Fibroblast of skin of right quadriceps (primary cell): ENCODE data around the gene GNG12.

Experiments
- DNase-seq: peaks from one replicate; pipeline ENCODE4 v3.0.0-alpha.2; 2013

GNG12 gene

GRCh38 chr1:67812226-67812625 is 21.0 kb downstream of the GNG12 start:
- no peak for DNase-seq

GRCh38 chr1:67811781-67812180 is 21.5 kb downstream of the GNG12 start:
- no peak for DNase-seq

- DNase-seq = no peak
Measured at GRCh38 chr1:67809887-67810286, 23.4 kb downstream of the GNG12 start.

- no peak for DNase-seq
Measured at GRCh38 chr1:67807282-67807681, 26.0 kb downstream of the GNG12 start.

GRCh38 chr1:67804710-67805109 is 28.6 kb downstream of the GNG12 start:
- no peak for DNase-seq

GRCh38 chr1:67803380-67804279 is 29.6 kb downstream of the GNG12 start:
- DNase-seq = peak; percentile 38

GRCh38 chr1:67802565-67802964 is 30.7 kb downstream of the GNG12 start:
- DNase-seq = no peak

- no peak for DNase-seq
Measured at GRCh38 chr1:67801903-67802302, 31.4 kb downstream of the GNG12 start.

GRCh38 chr1:67795179-67795912 is 37.9 kb downstream of the GNG12 start:
- no peak for DNase-seq

- DNase-seq = peak; percentile 74
Measured at GRCh38 chr1:67793562-67793961, 39.7 kb downstream of the GNG12 start.

- no peak for DNase-seq
Measured at GRCh38 chr1:67792741-67793458, 40.4 kb downstream of the GNG12 start.

- peak; percentile 63 for DNase-seq
Measured at GRCh38 chr1:67792103-67792502, 41.2 kb downstream of the GNG12 start.

GRCh38 chr1:67791686-67792085 is 41.6 kb downstream of the GNG12 start:
- DNase-seq = peak; percentile 94

- no peak for DNase-seq
Measured at GRCh38 chr1:67791261-67791660, 42.0 kb downstream of the GNG12 start.

GRCh38 chr1:67790201-67790692 is 43.0 kb downstream of the GNG12 start:
- DNase-seq = no peak

GRCh38 chr1:67789551-67789950 is 43.7 kb downstream of the GNG12 start:
- no peak for DNase-seq

- no peak for DNase-seq
Measured at GRCh38 chr1:67788904-67789303, 44.4 kb downstream of the GNG12 start.

GRCh38 chr1:67788238-67788790 is 45.0 kb downstream of the GNG12 start:
- no peak for DNase-seq

- DNase-seq = no peak
Measured at GRCh38 chr1:67787746-67788145, 45.5 kb downstream of the GNG12 start.

- peak; percentile 44 for DNase-seq
Measured at GRCh38 chr1:67785847-67786753, 47.2 kb downstream of the GNG12 start.

- DNase-seq = no peak
Measured at GRCh38 chr1:67784545-67785186, 48.6 kb downstream of the GNG12 start.
